GM13976 (cell line): Measurements from ENCODE around the gene HAS3.

Source experiments
- DNase-seq: peaks from one replicate; pipeline ENCODE4 v3.0.0; 2012; ENCODE audit warnings: low spot score
- CTCF ChIP-seq: IDR thresholded peaks from 2 replicates; pipeline ENCODE4 v1.5.1; 2012; ENCODE audit warnings: borderline replicate concordance, mild to moderate bottlenecking; ENCODE audit not compliant: insufficient read depth; ENCODE audit errors: extremely low read depth, missing control alignments, control extremely low read depth
- in situ Hi-C: fragments of 300-500 bp; cut with MboI; formaldehyde crosslinking; loops from one replicate; pipeline ENCODE4 v1.12.0; 2022; ENCODE audit warnings: low sequenced_read_pairs, mixed read lengths, inconsistent platforms; ENCODE audit not compliant: unreplicated experiment

The HAS3 gene

DNA sequence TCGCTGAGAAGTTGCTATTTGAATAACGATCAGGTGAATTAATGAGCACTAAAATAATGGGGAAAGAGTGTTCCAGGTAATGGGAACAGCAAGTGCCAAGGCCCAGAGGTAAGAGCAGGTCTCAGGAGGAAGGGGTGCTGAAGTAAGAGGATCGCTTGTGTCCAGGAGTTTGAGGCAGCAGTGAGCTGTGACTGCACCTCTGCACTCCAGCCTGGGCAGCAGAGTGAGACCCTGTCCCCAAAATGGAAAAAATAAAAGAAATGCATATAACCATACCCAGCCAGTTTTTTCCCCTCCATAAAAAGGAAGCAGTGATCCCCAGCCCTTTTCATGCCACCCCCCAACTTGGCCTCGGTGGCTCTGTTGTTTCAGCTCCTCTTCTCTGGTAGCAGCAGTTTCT, 16.8 kb upstream of the HAS3 start:
- TF ChIP-seq CTCF: no peak
- in situ Hi-C loops: no loop called here
- DNase-seq: no peak

DNA sequence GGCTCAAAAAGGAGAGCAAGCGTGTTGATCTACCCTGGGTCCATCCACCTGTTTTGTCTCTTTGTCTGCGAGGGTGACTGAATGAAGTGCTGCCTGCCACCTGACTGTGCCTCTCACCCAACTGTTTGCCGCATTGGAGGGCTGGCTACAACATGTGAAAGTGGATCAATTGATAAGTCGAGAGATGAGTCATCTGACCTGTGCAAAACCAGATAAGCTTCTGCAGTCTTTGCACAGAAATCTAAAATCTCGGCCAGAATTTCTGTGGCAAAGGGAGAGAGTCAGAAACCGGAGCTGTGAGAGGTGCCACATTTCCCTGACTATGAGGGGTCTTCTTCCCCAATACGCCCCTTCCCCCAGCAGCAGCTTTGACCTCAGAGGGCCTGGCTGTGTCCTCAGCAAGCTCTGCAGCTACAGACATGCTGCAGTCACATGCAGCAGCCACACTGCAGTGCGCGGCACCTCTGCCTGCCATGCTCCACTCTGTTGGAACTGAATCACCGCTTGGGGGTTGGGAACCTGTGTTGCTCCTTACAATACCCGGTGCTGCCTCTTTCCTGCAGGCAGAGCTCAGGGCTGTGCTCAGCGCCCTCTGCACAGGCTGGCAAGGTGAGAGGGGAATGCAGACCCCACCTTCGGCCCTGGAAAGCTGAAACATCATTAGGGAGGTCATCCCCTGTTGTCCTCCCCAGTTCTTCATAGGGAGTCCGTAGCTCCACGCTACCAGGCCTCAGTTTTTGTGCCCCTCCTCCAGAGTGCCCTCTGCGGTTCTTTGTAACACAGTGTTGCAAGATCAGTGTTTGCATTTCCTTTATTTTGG, 16.2 kb upstream of the HAS3 start:
- in situ Hi-C loops: no loop called here
- no peak for TF ChIP-seq CTCF
- DNase-seq: peak; percentile 49

GRCh38 chr16:69093974-69094373, 11.5 kb upstream of the HAS3 start:
- in situ Hi-C loops: no loop called here
- DNase-seq: no peak
- TF ChIP-seq CTCF: no peak

DNA sequence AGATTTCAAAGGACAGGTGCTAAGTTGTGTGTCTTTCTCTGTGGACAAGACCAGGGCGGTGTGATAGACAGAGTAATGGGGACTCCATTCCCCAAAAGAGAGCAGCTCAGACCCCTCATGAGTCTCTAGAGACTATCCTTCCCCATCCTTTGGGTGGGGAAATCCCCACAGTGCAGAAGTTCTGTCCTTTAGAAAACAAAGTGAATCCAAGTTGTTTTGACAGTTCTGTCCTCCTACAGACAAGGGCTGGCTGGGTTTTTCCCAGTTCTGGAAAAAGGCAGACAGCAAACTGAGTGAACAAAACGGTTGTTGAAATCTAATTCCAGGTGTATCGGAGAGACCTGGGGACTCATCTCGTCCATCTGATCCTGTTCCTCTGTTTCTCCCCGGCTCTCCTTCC, 11.0 kb upstream of the HAS3 start:
- in situ Hi-C loops: no loop called here
- no peak for DNase-seq
- no peak for TF ChIP-seq CTCF

DNA sequence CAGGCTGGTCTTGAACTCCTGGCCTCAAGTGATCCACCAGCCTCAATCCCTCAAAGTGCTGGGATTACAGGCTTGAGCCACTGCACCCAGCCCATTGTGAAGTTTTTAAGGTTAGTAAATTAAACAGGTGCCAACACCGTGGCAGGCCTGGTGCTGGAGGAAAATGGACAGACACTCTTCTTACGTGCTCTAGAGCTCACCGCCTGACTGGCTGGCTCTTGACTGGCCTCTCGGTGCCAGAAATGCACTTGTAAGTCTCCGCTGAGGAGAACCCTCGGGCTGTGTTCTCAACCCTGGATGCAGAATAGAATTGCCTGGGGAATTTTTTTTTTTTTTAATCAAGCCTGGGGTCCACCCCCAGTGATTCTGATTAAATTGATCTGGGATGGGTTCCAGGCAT, 10.3 kb upstream of the HAS3 start:
- no peak for TF ChIP-seq CTCF
- DNase-seq: no peak
- in situ Hi-C loops: no loop called here

DNA sequence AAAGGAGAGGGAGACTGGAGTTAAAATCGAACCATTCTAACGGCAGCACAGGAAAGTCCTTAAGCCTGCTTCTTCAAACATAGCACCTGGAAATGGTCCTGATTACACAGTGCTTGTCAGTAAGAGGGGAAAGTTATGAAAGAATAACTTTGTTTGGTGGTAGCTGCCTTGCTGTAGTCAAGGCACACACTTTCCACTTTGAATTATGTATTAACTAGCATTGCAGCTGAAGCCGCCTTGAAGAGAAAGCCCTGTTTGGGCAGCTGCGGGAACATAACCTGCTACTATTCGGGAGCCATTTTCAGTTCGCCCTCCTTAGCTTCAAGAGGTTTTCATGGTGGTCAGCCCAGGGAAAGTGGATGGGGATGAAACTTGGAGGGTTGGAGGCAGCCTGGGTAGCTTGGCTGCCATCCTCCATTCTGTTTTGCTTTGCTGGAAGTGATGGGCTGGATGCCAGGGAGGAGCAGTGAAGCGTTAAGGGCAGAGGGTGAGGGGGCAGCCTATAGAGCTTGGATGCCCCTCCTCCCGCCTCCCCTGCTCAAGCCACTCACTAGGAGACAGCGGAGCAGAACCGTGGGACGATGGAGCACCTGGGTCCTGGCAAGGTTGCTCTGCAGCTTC, 5.3 kb upstream of the HAS3 start:
- in situ Hi-C loops: loop anchor here (25.0 kb wide), 1 partner anchor 238 kb away; no protein-coding TSS in a partner anchor
- no peak for DNase-seq
- TF ChIP-seq CTCF: no peak
